HT1080 (cell line): ENCODE results near the gene EMCN. TPM values are rescaled to one million over a fixed set of nuclear protein-coding genes. Genes with fewer than 3 reads are reported as not detected.
"Not testable (repeated sequence)": the region's sequence is repeated elsewhere in the genome, so short reads cannot be mapped to it uniquely, and the experiment has no call there.

Experiments
- DNase-seq: peaks from one replicate; pipeline ENCODE4 v3.0.0-alpha.2; 2015; ENCODE audit warnings: low read depth
- total RNA-seq: library from RNA; depleted of rRNA; stranded (reverse); fragments of >200 nt; shearing (Covaris generic); gene quantifications from 2 replicates; pipeline ENCODE4 v1.2.3, GENCODE V29; 2014

Gene EMCN
- total RNA-seq, 1 experiment from 2014 or later = not detected

DNA sequence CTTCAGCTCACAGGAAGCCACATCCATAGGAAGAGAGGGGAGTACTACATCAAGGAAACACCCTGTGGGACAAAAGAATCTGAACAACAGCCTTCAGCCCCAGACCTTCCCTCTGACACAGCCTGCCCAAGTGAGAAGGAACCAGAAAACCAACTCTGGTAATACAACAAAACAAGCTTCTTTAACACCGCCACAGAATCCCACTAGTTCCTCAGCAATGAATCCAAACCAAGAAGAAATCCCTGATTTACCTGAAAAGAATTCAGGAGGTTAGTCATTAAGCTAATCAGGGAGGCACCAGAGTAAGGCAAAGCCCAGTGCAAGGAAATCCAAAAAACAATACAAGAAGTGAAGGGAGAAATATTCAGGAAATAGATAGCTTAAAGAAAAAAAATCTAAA lies 137.4 kb downstream of the EMCN start:
- DNase-seq = not testable (repeated sequence)

DNA sequence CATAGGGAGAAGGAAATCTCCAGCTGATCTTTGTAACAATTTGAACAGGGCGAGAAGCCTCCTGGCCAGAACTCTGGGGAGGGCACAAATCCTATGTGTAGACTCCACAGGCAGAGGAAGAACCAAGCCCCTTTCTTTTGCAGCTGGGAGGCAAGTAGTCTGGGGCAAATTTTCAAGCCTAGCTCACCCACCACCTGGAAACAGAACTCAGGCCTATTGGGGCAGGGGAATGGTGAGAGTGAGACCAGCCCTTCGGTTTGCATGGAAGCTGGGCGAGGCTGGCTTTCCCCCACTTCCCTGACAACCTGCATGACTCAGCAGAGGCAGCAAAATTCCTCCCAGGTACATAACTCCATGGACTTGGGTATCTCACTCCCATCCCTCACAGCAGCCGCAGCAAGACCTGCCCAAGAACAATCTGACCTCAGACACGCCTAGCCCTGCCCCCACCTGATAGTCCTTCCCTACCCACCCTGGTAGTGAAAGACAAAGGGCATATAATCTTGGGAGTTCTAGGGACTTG lies 138.2 kb downstream of the EMCN start:
- DNase-seq = no peak

DNA sequence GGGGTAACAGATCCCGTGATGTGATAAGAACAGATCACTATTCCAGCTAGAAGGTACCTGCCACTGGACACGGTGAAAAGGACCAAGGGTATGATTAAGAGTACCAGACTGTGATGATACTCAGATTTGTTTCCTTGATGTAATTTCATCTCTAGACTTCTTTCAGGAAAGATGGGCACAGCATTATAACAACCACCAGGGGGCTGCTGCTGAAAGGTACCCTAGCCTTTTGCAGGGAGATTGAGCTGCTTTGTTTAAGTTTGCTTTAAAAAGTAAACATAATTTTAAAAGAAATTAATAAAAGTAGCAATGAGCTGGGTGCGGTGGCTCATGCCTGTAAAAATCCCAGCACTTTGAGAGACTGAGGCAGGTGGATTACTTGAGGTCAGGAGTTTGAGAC lies 145.4 kb downstream of the EMCN start:
- peak; percentile 13 for DNase-seq

DNA sequence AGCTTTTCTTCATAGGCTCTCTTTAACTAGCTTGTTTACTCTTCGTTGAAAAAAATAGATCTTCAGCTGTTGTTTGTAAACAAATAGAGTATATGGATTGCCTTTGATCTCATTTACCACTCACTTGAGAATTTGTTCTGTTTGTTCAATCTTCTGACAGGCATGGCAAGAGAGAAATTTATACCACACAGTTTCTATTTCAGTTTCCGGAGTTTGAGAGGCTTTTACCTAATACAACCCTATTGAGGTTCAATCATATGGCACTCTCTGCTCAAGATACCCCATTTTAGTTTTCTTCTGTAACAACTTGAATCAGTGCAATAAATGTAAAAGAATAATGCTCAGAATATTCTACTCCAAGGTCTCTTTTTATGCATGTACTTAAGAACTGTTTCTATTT lies 148.0 kb downstream of the EMCN start:
- no peak for DNase-seq

DNA sequence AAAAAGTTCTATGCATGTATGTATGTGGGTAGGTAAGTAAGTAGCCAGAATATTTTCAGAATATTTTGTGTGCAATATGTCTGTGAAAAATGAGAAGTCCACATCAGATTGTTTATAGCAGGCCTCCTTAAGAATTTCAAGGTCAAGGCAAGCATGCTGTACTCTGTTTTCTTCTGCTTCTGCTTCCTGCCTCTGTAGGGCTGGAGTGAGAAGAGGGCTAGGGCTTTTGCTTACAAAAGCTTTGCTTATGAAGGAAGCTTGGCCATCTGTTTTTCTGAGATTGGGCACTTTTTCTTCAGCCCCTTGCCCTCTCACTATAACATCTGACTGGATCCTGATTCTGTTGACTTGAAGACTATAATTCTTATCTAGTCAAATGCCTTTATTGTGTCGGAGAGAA lies 150.4 kb downstream of the EMCN start:
- no peak for DNase-seq

DNA sequence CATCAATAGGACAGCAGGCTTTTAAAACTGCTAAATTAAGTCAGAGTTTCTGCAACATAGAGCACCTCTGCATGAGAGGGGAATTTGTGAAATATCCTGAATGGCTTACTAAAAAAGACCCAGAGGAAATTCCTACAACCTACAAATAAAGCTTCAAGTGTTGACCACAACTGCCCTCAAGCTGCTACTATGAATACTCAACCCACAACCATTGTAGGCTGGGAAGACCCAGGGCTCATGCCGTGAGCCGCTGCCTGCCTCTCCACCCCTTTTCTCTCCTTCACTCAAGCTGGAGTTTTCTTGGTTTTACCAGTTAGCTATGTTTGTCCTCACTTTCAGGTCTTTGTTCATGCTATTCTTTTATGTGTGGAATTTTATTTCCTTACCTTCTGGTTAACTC lies 151.6 kb downstream of the EMCN start:
- no peak for DNase-seq

DNA sequence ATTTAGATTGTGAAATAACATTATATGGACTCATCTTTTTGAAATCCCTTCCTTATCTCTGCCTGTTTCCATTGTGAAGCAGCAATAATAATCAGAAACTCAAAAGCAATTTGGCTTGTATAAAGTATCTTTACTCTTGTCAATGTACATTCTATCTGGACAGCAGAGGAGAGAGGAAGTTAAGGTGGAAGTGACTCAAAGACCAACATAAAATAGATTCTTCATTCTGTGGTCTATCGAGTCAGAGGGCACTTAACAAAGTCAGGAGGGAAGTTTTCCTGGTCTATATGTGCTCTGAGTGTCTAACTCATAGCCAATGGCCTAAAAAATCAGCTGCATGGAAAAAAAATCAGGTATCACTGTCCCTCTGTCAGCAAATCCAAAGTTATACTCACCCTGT lies 155.5 kb downstream of the EMCN start:
- peak; percentile 81 for DNase-seq

DNA sequence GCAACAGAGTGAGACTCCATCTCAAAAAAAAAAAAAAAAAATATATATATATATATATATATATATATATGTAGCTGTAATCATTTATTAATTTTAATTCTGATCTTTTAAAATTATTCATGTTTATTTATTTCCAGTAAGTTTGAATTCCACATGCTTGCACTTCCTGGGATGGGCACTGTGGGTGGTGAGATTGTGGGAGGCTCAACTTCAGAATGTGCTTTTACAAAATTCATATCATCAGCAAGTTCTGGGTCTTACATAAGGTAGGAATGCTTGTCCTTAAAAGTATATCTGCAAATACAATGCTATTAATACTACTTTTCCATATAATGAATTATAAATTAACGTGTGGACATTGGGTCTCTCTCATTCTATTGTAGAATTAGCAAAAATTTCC lies 156.5 kb downstream of the EMCN start:
- DNase-seq = no peak

DNA sequence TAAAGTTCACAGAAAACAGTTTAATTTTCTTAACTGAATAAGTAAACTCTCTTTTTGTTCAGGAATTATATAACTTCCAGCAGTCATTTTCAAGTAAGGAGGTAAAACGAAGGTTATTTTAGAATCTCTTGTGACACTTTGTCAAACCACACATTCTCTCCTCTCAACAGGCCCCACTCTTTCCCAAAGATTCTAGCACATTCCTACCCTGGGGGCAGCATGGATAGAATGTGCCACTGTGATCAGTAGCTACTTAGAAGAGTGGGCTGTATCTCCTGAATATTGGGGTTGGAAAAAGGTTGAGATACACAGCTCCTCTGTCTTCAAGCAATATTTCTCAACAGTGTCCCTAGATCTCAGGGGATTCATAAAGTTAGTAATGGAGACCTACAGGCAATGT lies 157.6 kb downstream of the EMCN start:
- DNase-seq = no peak

DNA sequence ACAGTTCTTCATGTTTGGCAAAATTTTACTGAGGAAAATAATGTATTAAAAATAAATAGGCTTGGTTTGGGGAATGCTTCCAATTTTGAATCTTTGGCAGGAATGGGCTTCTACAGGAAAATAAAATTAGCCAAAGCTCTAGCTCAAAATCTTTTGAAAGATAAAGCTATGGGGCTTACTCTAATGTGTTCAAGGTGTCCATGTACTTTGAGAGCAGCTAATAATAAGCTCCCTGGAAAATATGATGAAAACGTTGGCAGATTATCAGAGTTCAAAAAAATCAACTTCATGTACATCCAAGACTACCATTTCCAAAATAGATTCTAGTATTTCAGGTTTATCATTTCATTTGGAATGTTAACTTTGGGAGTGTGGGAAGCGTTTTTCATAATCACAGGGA lies 158.4 kb downstream of the EMCN start:
- no peak for DNase-seq

DNA sequence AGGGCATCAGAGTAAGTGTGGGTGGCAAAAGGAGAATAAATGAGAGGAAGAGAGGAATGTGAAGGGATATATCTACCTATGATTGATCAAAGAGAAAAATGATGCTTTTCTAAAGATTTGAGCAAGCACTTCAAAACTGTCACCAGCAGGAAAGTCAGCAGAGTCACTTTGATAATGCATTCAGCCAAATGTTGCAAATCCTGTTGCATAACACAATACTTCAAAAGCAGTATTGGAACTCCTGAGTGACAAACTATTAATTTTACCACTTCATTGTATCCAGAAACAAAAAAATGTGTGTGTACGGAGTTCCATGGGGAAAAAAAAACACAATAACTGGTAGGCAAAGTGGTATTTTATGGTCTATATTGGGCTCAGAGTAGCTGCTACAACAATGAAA lies 160.3 kb downstream of the EMCN start:
- DNase-seq = no peak

DNA sequence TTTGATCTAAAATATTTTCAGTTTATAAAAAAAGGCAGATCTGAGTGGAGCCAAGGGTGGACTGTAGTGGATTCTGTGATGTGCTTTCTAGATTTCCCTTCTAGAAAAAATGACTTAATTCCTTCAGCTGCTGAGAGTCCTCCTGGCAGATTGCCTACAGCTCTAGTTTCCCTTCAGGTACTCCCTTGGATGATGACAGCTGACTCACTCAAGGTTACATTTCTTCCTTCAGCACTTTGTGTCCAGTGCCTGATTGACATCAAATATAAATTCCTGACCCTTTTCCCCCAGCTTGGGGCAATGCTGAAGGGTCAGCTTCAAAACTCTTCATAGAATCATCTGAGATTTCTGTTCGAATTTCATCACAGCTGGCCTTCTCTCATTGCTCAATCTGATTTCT lies 161.7 kb downstream of the EMCN start:
- peak; percentile 39 for DNase-seq

DNA sequence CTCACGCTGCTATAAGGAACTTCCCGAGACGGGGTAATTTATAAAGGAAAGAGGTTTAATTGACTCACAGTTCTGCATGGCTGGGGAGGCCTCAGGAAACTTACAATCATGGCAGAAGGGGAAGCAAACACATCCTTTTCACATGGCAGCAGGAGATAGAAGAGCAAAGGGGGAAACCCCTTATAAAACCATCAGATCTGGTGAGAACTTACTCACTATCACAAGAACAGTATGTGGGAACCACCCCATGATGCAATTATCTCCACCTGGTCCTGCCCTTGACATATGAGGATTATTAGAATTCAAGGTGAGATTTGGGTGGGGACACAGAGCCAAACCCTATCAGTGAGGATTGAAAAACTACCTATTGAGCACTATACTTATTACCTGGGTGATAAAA lies 165.5 kb downstream of the EMCN start:
- DNase-seq = not testable (repeated sequence)

DNA sequence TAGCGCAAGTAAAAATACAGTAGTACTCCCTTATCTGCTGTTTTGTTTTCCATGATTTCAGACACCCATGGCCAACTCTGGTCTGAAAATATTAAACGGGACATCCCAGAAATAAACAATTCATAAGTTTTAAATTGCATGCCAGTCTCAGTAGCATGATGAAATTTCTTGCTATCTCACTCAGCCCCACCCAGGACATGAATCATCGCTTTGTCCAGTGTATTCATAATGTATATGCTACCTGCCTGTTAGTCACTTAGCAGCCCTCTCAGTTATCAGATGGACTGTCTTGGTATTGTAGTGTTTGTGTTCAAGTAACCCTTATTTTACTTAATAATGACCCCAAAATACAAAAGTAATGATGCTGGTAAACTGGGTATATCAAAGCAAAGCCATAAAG lies 169.3 kb downstream of the EMCN start:
- peak; percentile 86 for DNase-seq

DNA sequence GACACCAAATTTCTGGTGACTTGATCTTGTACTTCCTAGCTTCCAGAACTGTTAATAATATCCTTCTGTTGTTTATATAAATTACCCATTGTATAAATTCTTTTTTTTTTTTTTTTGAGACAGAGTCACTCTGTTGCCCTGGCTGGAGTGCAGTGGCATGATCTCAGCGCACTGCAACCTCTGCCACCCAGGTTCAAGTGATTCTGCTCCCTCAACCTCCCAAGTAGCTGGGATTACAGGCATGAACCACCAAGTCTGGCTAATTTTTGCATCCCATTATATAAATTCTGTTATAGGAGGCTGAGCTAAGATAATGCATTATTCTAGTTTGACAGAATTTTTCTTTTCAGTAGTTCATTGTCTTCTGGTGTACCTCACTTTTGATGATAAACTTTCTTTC lies 170.6 kb downstream of the EMCN start:
- no peak for DNase-seq

DNA sequence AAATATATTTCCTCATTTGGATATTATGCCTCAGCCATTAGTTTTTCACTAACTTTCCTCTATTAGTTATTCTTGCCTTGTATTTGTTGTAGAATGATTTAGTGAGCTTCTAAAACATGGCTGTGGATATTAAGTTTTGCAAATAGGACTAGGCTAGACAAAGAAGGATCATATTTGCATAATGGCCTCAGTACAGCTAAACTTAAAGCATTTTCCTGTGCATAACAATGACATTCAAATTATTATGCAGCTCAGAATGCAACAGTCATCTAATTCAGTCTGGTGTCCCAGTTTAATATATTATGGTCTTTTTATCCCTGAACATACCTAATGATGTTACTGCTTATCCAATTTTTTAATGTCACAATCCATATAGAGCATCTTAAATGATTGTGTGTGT lies 172.2 kb downstream of the EMCN start:
- DNase-seq = no peak
